Ovary (tissue), 3 donors: Measurements from ENCODE around the gene C2orf92.

ENCODE experiments used
- EP300 ChIP-seq: sonication (generic); formaldehyde crosslinking; IDR thresholded peaks from one replicate; pipeline ENCODE4 v1.6.1; 2017; ENCODE audit warnings: antibody characterized with exemption
- POLR2A ChIP-seq: fragments of 450-650 bp; IDR thresholded peaks from one replicate; pipeline ENCODE4 v1.6.1; 2017; ENCODE audit warnings: antibody characterized with exemption, mild to moderate bottlenecking, moderate library complexity
- TF ChIP-seq, protein P1 (sequence below), 3 donors: fragments of 450-650 bp in 2 of 3; fragments of 200-600 bp in 1 of 3; IDR thresholded peaks; one replicate each; pipeline versions ENCODE4 v1.5.1 to v1.8.0; 2016 to 2022; ENCODE audit warnings: antibody characterized with exemption in 3 of 3, mild to moderate bottlenecking in 1 of 3
- donor health status: DM: no; HTN: no; CAD: no.

DNA sequence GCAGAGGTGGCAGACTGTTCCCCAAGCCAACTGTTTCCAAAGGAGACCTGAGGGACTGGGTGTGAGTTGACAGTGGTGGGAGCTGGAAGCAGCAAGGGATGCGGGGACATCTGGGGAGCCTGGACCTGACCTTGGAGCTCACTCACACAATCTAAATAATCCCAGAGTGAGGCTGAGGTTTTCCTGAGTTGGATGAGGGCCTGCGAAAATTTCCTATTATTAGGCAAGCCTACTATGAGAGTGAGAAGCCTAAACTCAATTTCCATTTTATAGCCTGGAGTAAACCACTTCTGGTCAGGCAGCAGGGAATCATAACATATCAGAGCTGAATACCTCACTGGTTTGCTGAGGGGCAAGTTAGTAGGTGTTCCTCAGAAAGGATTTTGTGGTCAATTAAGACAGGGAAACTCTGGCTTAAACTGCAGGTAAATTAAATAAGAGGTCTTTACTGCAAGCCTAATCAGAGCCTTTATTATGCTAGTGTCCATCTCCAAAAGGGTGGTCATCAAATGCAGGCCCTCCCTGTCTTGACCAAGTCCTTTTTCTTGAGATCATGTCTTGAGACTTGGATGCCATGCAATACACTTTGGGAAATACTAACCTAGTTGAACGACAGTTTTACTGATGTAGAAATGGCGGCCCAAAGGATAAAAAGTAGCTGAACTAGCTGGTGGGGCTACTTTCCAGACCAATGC, 25.3 kb upstream of the C2orf92 start:
- TF ChIP-seq, protein P1, sequence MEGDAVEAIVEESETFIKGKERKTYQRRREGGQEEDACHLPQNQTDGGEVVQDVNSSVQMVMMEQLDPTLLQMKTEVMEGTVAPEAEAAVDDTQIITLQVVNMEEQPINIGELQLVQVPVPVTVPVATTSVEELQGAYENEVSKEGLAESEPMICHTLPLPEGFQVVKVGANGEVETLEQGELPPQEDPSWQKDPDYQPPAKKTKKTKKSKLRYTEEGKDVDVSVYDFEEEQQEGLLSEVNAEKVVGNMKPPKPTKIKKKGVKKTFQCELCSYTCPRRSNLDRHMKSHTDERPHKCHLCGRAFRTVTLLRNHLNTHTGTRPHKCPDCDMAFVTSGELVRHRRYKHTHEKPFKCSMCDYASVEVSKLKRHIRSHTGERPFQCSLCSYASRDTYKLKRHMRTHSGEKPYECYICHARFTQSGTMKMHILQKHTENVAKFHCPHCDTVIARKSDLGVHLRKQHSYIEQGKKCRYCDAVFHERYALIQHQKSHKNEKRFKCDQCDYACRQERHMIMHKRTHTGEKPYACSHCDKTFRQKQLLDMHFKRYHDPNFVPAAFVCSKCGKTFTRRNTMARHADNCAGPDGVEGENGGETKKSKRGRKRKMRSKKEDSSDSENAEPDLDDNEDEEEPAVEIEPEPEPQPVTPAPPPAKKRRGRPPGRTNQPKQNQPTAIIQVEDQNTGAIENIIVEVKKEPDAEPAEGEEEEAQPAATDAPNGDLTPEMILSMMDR (IDR thresholded peaks at IDR 0.05), result no peak
- TF ChIP-seq EP300 (no peak), POLR2A (no peak)
